Measurements from ENCODE around the gene C16orf90. TPM values are rescaled to one million over a fixed set of nuclear protein-coding genes. Genes with fewer than 3 reads are reported as not detected.

The C16orf90 gene
- polyA plus RNA-seq, 1 experiment, result not detected

DNA sequence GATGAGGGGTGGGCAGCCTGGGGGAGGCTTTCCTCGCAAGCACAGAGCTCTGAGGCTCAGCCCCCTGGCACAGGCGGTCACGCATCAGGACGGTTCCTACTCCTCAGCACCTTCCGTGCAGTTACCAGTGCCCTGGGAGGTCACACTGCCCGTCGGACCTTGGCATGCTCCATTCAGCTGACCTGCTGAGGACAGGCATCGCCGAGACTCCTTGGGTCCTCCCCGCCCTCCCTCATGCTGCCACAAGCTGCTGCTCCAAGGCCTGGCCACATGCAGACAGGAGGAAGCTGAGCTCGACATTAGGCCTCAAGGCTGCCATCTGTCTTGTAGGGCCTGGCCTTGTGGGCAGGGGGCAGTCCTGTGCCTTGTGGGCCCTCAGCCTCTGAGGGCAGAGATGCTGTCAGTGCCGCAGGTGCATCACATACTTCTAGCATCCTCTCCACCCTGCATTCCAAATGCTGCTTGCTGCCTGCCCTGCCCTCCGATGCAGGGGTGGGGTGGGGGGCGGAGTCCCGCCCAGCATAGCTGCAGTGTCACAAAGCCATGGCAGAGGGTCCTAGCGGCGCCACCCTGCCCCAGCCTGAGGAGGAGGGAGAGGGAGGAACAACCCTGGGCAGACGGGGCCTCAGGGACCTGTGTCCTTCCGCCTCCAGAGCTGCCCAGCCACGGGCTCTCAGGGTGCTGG, 9.3 kb downstream of the C16orf90 start:
- DNase-seq (ENCODE audit: low read depth, low spot score), result no peak
- POLR2A ChIA-PET, result no interaction called here
- Histone ChIP-seq H3K9me3 (ENCODE audit: control insufficient read depth, insufficient read depth, low read length) (no peaks in the 10 kb centered on the region; the same call in 1 of the 2 replicates), H3K4me3 (ENCODE audit: low read depth, low read length) (no peak overlapping the region), H3K27me3 (ENCODE audit: control insufficient read depth, insufficient read depth, low read length) (no peaks in the 10 kb centered on the region), H3K27ac (ENCODE audit: low read depth, low read length) (no peak overlapping the region)
- CTCF ChIA-PET, result no interaction called here
- TF ChIP-seq, protein P1, sequence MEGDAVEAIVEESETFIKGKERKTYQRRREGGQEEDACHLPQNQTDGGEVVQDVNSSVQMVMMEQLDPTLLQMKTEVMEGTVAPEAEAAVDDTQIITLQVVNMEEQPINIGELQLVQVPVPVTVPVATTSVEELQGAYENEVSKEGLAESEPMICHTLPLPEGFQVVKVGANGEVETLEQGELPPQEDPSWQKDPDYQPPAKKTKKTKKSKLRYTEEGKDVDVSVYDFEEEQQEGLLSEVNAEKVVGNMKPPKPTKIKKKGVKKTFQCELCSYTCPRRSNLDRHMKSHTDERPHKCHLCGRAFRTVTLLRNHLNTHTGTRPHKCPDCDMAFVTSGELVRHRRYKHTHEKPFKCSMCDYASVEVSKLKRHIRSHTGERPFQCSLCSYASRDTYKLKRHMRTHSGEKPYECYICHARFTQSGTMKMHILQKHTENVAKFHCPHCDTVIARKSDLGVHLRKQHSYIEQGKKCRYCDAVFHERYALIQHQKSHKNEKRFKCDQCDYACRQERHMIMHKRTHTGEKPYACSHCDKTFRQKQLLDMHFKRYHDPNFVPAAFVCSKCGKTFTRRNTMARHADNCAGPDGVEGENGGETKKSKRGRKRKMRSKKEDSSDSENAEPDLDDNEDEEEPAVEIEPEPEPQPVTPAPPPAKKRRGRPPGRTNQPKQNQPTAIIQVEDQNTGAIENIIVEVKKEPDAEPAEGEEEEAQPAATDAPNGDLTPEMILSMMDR (IDR thresholded peaks at IDR 0.05; ENCODE audit: low read depth, low read length), result no peak

DNA sequence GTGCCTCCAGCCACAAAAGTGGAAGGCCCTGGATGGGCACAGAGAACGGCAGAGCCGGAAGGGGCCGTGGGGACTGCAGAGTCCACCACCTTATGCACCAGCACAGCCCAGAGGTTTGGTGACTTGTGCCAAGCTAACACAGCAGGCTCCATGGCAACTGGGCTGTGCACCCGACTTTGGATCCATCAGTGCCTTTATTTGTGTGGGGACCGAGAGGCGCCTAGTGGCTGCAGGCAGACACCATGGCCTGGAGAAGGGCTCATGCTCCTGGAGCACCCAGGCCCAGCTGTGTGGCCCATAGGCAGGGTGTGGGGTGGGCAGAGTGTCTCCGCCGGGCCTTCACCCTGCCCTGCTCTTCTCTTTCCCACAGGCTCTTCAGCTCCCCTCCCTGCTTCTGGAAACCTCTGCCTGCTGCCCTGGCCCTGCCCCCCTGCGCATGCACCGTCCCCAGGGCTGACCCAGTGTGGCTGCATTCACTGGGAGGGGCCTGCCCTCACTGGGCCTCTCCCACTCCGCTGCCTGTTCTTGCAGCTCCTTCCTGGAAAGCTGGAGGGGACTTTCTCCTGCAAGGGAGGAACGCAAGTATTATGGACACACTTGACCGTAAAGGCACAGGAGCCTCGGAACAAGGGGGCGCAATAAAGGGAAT, 10.1 kb downstream of the C16orf90 start:
- H3K9me3 ChIP-seq (ENCODE audit: control insufficient read depth, insufficient read depth, low read length), result no peaks in the 10 kb centered on the region; the same call in 1 of the 2 replicates
- POLR2A ChIA-PET, result no interaction called here
- DNase-seq (ENCODE audit: low read depth, low spot score), result no peak
- no peak overlapping the region for H3K4me3 ChIP-seq (ENCODE audit: low read depth, low read length)
- H3K27me3 ChIP-seq (ENCODE audit: control insufficient read depth, insufficient read depth, low read length), result no peaks in the 10 kb centered on the region
- CTCF ChIA-PET, result no interaction called here
- H3K27ac ChIP-seq (ENCODE audit: low read depth, low read length), result no peak overlapping the region
- TF ChIP-seq, protein P1 (IDR thresholded peaks at IDR 0.05; ENCODE audit: low read depth, low read length), result no peak

DNA sequence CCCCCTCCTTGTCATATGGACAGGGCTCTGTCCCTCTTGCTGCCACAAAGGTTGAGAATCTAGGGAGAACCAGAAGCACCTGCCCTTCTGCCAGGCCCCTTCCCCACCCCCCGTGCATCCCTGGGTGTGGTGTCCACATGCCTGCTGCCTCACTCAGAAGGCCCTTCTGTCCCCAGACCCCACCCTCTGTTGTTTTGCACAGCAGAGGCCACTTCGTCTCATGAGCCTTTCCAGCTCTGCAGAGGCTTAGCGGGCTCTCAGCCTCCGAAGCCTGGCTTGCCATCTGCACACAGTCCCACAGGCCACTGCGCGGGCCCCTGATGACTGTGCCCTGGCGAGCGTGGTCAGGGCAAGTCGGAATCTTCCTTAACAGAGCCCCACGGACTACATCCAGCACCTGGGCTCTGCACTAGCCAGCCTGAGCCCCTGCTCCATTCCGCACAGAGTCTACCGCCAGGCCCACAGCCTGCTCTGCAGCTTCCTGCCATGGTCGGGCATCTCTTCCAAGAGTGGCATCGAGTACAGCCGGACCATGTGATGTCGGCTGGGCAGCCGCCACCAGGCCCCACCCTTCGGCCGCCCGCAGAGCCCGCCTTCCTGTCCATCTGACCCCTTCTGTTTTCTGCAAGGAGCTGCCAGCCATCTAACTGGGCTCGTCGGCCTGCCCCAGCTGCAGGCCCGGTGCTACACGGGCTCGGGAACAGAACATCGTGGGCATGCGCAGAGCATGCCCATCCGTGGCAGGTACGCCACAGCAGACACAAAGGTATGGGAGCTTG, 10.8 kb downstream of the C16orf90 start:
- ChIA-PET POLR2A (interaction anchor here (1.0 kb wide), 1 partner anchor 13 kb away, joined by 3 read pairs; no protein-coding TSS in a partner anchor), CTCF (no interaction called here)
- Histone ChIP-seq H3K4me3 (ENCODE audit: low read depth, low read length) (no peak overlapping the region), H3K27ac (ENCODE audit: low read depth, low read length) (no peak overlapping the region), H3K27me3 (ENCODE audit: control insufficient read depth, insufficient read depth, low read length) (no peaks in the 10 kb centered on the region), H3K9me3 (ENCODE audit: control insufficient read depth, insufficient read depth, low read length) (no peaks in the 10 kb centered on the region; the same call in 1 of the 2 replicates)
- DNase-seq (ENCODE audit: low read depth, low spot score), result no peak
- TF ChIP-seq, protein P1 (IDR thresholded peaks at IDR 0.05; ENCODE audit: low read depth, low read length), result no peak

DNA sequence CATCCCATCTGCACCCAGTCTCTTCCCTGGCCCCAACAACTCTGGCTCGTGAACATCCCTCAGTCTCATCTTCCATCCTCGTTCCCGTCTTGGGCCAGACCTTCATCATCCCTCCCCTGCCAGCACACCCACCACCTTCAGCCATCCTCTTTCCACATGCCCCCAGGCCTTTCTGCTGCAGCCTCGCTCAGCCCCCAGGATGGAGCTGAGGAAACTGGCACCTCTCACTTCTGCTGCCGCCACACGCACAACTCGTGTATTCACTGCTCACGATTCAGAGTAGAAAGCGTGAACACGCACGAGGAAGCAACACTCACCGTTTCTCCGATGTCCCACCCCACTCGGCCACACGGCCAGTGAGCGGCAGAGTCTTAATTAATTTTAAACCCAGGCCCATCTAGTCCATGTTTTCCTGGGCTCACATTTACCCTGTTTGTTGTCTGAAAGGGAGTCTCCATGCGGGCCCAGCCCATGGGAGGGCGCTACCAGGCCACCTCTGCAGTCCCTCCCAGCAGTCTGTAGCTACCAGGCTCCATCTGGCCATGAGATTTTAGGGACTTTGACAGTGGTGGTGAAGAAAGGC, 12.5 kb downstream of the C16orf90 start:
- H3K27ac ChIP-seq (ENCODE audit: low read depth, low read length), result no peak overlapping the region
- ChIA-PET CTCF (no interaction called here), POLR2A (no interaction called here)
- no peaks in the 10 kb centered on the region for H3K27me3 ChIP-seq (ENCODE audit: control insufficient read depth, insufficient read depth, low read length)
- no peak overlapping the region for H3K4me3 ChIP-seq (ENCODE audit: low read depth, low read length)
- H3K9me3 ChIP-seq (ENCODE audit: control insufficient read depth, insufficient read depth, low read length), result no peaks in the 10 kb centered on the region; the same call in 1 of the 2 replicates
- TF ChIP-seq, protein P1 (IDR thresholded peaks at IDR 0.05; ENCODE audit: low read depth, low read length), result no peak
- DNase-seq (ENCODE audit: low read depth, low spot score), result no peak

Data from AG04450 (cell line).